Progenitor cell of endocrine pancreas (in vitro differentiated cells): ENCODE measurements around the gene ALG9. TPM values are rescaled to one million over a fixed set of nuclear protein-coding genes. Genes with fewer than 3 reads are reported as not detected.

Source experiments
- DNase-seq: peaks from one replicate; pipeline ENCODE4 v3.0.0; 2021; ENCODE audit warnings: low spot score; ENCODE audit not compliant: unreplicated experiment
- H3K27ac Mint-ChIP-seq: 2 replicates; pipeline ENCODE4 v1.8.0; 2021; ENCODE audit warnings: mild to moderate bottlenecking, moderate library complexity, mixed read lengths
- H3K27me3 Mint-ChIP-seq: 2 replicates; pipeline ENCODE4 v1.8.0; 2021; ENCODE audit warnings: mixed read lengths
- H3K36me3 Mint-ChIP-seq: 2 replicates; pipeline ENCODE4 v1.8.0; 2022; ENCODE audit warnings: mixed read lengths; ENCODE audit not compliant: insufficient read depth
- H3K4me1 Mint-ChIP-seq: 2 replicates; pipeline ENCODE4 v1.8.0; 2021; ENCODE audit warnings: low read depth, mixed read lengths
- H3K4me3 Mint-ChIP-seq: 2 replicates; pipeline ENCODE4 v1.8.0; 2021; ENCODE audit warnings: low read depth, mild to moderate bottlenecking, moderate library complexity, mixed read lengths
- H3K9me3 Mint-ChIP-seq: 2 replicates; pipeline ENCODE4 v1.8.0; 2021; ENCODE audit warnings: low read depth, mixed read lengths
- CTCF ChIP-seq: fragments of 200-600 bp; sonication (generic); IDR thresholded peaks from one replicate; pipeline ENCODE4 v1.5.0; 2021; ENCODE audit warnings: antibody characterized with exemption, mild to moderate bottlenecking; ENCODE audit not compliant: unreplicated experiment
- total RNA-seq: library from RNA; stranded (reverse); gene quantifications from 2 replicates; pipeline ENCODE4 v1.2.1, GENCODE V29; 2021

The ALG9 gene
- total RNA-seq, 1 donor from 2014 or later, result 45.2 TPM

GRCh38 chr11:111796696-111797095, 74.7 kb downstream of the ALG9 start:
- Mint-ChIP-seq H3K27me3 (no peaks in the 10 kb centered on the region), H3K4me3 (no peak overlapping the region), H3K27ac (no peak overlapping the region), H3K4me1 (peaks cover 13% of the 10 kb centered on the region), H3K9me3 (no peaks in the 10 kb centered on the region), H3K36me3 (peaks cover 18% of the 10 kb centered on the region)
- TF ChIP-seq CTCF, result no peak
- no peak for DNase-seq

- no peak overlapping the region for H3K27ac Mint-ChIP-seq
- H3K4me1 Mint-ChIP-seq, result peaks cover 8% of the 10 kb centered on the region
- no peak for TF ChIP-seq CTCF
- peaks cover 21% of the 10 kb centered on the region for H3K36me3 Mint-ChIP-seq
- no peak for DNase-seq
- no peaks in the 10 kb centered on the region for H3K27me3 Mint-ChIP-seq
- H3K9me3 Mint-ChIP-seq, result no peaks in the 10 kb centered on the region
- H3K4me3 Mint-ChIP-seq, result no peak overlapping the region
These were observed 75.9 kb downstream of the ALG9 start for GRCh38 chr11:111795334-111795985.

GRCh38 chr11:111793863-111794262, 77.5 kb downstream of the ALG9 start:
- no peak overlapping the region for H3K4me3 Mint-ChIP-seq
- H3K36me3 Mint-ChIP-seq, result peaks cover 19% of the 10 kb centered on the region
- no peak for DNase-seq
- no peaks in the 10 kb centered on the region for H3K9me3 Mint-ChIP-seq
- H3K27me3 Mint-ChIP-seq, result no peaks in the 10 kb centered on the region
- no peak for TF ChIP-seq CTCF
- no peaks in the 10 kb centered on the region for H3K4me1 Mint-ChIP-seq
- H3K27ac Mint-ChIP-seq, result no peak overlapping the region

GRCh38 chr11:111792955-111793500, 78.4 kb downstream of the ALG9 start:
- H3K36me3 Mint-ChIP-seq, result peaks cover 19% of the 10 kb centered on the region
- DNase-seq, result no peak
- H3K9me3 Mint-ChIP-seq, result no peaks in the 10 kb centered on the region
- no peak overlapping the region for H3K4me3 Mint-ChIP-seq
- no peak overlapping the region for H3K27ac Mint-ChIP-seq
- H3K27me3 Mint-ChIP-seq, result no peaks in the 10 kb centered on the region
- H3K4me1 Mint-ChIP-seq, result no peaks in the 10 kb centered on the region
- TF ChIP-seq CTCF, result no peak

GRCh38 chr11:111792314-111792713, 79.1 kb downstream of the ALG9 start:
- no peak for TF ChIP-seq CTCF
- Mint-ChIP-seq H3K27ac (no peak overlapping the region), H3K36me3 (peaks cover 17% of the 10 kb centered on the region), H3K4me3 (no peak overlapping the region), H3K27me3 (no peaks in the 10 kb centered on the region), H3K9me3 (no peaks in the 10 kb centered on the region), H3K4me1 (no peaks in the 10 kb centered on the region)
- DNase-seq, result no peak
